Measurements from ENCODE around the gene MIOX.

DNA sequence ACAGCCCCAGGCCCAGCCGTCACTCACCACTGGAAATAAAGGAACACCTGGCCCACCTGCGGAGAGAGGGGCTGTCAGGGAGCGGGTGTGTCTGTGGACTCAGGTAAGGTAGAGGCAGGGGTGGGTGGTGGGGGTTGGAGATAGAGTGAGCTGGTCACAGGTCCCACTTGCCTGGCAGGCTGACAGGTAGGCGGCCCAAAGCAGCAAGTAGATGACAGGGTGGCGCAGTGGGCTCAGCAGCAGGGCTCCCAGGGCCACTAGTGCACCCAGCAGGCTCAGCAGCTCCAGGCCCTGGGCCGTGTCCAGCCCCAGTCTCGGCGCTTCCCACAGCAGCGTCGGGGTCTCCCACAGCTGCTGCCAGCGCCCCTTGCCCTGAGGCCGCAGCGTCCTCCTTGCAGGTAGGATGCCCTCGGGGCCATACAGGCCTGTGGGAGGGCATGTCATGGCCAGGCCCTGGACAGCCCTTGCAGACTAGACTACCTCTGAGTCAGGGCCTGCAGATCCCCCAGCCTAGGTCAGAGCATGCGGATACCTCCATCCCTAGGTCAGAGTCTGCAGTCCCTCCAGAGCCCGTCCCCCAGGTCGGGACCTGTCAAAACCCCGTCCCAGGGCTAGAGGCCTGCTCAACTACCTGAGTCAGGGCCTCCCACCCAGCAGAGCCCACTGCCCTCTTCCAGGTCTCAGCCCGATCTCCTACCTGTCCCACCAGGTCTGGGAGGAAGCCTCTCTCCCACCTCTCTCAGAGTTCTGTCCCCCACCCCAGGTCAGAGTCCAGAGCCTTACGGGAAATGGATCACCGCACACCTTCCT, 20.2 kb downstream of the MIOX start:
- TF ChIP-seq YY1 (IDR thresholded peaks at IDR 0.05; ENCODE audit: insufficient read depth, insufficient read length) = no peak
- no peak for TF ChIP-seq ZNF274 (IDR thresholded peaks at IDR 0.05; ENCODE audit: low read depth, low read length)
- TF ChIP-seq SUZ12 (IDR thresholded peaks at IDR 0.05; ENCODE audit: extremely low read depth, insufficient read depth, insufficient read length) = no peak

Data from NT2/D1 (cell line).